T47D (cell line): Measurements from ENCODE around the gene ARHGAP11B.
"Not testable (repeated sequence)": the region's sequence is repeated elsewhere in the genome, so short reads cannot be mapped to it uniquely, and the experiment has no call there.

ENCODE experiments used
- DNase-seq, 2 experiments: peaks; one replicate each; pipeline versions ENCODE4 v3.0.0 to v3.0.0-alpha.2; 2011 to 2012; ENCODE audit warnings: low read depth in 1 of 2, low spot score in 1 of 2
- JUND ChIP-seq: IDR thresholded peaks from 2 replicates; pipeline ENCODE4 v1.6.1; 2012; ENCODE audit warnings: low read depth
- in situ Hi-C: cut with HindIII; loops from 2 replicates; pipeline ENCODE4 v1.10.0; 2016; ENCODE audit warnings: low sequenced_read_pairs, low pct_unique_long_range_greater_than_20kb

ARHGAP11B gene

DNA sequence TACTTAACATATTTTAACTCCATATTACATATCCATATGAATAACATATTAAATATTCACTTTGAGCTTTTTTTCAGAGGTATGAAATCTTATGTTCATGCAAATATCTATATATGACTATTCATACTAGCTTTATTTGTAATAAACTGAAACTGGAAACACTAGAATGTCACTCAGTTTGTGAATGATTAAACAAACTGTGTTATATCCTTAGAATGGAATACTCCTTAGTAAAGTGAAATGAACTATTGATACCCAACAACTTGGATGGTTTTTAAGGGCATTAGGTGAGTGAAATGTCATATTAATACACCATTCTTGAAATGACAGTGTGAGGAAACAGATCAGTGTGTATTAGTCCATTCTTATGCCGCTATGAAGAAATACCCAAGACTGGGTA, 45.4 kb downstream of the ARHGAP11B start:
- in situ Hi-C loops: no loop called here
- no peak for DNase-seq
- TF ChIP-seq JUND: no peak

- in situ Hi-C loops: no loop called here
- no peak for DNase-seq
- no peak for TF ChIP-seq JUND
Measured at GRCh38 chr15:30675126-30675525, 49.2 kb downstream of the ARHGAP11B start.

GRCh38 chr15:30675891-30676290, 50.0 kb downstream of the ARHGAP11B start:
- in situ Hi-C loops, DNase-seq: not testable (repeated sequence)

DNA sequence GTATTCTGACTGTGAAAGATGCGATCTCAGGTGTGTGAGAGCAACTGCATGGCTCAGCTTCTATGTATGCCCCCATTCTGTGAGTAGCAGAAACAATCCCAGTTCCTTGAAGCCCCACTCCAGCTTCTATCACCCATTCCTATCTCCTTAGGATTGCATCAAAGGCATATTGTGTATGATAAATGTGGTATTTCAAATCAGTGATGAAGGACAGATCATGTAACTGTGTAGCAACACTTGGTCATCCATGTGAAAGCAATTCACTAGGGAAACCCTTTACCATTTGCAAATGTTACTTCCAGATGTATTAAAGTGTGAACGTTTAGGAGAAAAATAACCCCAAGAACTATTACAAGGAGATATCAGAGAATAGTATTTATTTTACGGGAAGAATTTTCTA, 55.1 kb downstream of the ARHGAP11B start:
- in situ Hi-C loops, DNase-seq: not testable (repeated sequence)

- DNase-seq, in situ Hi-C loops: not testable (repeated sequence)
Measured at GRCh38 chr15:30685709-30686285, 59.9 kb downstream of the ARHGAP11B start.

DNA sequence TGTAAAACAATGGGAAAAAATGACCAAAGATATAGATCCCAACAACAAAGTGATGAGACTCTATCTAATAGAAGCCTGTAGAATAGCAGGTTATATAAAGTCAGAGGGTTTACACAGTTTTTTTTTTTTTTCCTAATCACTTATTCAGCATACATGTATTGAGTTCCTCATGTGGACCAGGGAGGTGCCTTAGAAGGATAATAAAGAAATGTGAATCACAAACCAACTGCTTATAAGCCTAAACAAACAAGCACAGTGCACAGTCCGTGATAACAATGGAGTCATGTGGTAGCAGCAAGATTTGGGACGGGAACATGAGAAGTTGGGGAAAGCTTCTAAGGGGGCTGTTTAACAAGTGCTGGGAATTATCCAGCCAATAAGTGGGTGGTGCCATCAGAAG, 60.7 kb downstream of the ARHGAP11B start:
- DNase-seq, in situ Hi-C loops: not testable (repeated sequence)
